22Rv1 (cell line): ENCODE results near the gene ANKIB1.

Experiments used
- ZFX ChIP-seq: fragments of 450-650 bp; IDR thresholded peaks from 2 replicates; pipeline ENCODE4 v1.6.1; 2017; ENCODE audit warnings: antibody characterized with exemption, borderline replicate concordance
- TF ChIP-seq, protein P1 (sequence below): fragments of 450-650 bp; IDR thresholded peaks from 2 replicates; pipeline ENCODE4 v1.5.1; 2017; ENCODE audit warnings: mild to moderate bottlenecking

- TF ChIP-seq, protein P1, sequence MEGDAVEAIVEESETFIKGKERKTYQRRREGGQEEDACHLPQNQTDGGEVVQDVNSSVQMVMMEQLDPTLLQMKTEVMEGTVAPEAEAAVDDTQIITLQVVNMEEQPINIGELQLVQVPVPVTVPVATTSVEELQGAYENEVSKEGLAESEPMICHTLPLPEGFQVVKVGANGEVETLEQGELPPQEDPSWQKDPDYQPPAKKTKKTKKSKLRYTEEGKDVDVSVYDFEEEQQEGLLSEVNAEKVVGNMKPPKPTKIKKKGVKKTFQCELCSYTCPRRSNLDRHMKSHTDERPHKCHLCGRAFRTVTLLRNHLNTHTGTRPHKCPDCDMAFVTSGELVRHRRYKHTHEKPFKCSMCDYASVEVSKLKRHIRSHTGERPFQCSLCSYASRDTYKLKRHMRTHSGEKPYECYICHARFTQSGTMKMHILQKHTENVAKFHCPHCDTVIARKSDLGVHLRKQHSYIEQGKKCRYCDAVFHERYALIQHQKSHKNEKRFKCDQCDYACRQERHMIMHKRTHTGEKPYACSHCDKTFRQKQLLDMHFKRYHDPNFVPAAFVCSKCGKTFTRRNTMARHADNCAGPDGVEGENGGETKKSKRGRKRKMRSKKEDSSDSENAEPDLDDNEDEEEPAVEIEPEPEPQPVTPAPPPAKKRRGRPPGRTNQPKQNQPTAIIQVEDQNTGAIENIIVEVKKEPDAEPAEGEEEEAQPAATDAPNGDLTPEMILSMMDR: no peak
- TF ChIP-seq ZFX: no peak
Observed at GRCh38 chr7:92330835-92331438, 85.2 kb downstream of the ANKIB1 start.
